Calu3 (cell line): ENCODE data around the gene PRKACG. TPM values are rescaled to one million over a fixed set of nuclear protein-coding genes. Genes with fewer than 3 reads are reported as not detected.
"Not testable (repeated sequence)": the region's sequence is repeated elsewhere in the genome, so short reads cannot be mapped to it uniquely, and the experiment has no call there.

Source experiments
- BruUV-seq: library from RNA; stranded (reverse); fragments of 400-500 nt; replicated peaks from 2 replicates; lab custom pipeline; 2021; lab: Mats Ljungman, UMichigan
- CTCF ChIA-PET: fragments of 300-600 bp; sonication (Branson Sonifier 250); formaldehyde crosslinking; loops from one replicate; lab custom pipeline; 2022; ENCODE audit warnings: antibody characterized with exemption; lab: Charles Lee
- DNase-seq: peaks from one replicate; pipeline ENCODE4 v3.0.0; 2022
- H3K27ac Mint-ChIP-seq: one replicate; pipeline ENCODE4 v1.8.0; 2022; ENCODE audit warnings: mixed read lengths; ENCODE audit not compliant: unreplicated experiment
- H3K27me3 Mint-ChIP-seq: one replicate; pipeline ENCODE4 v1.8.0; 2022; ENCODE audit warnings: mixed read lengths; ENCODE audit not compliant: unreplicated experiment
- H3K36me3 Mint-ChIP-seq: one replicate; pipeline ENCODE4 v1.8.0; 2022; ENCODE audit warnings: mild to moderate bottlenecking, moderate library complexity, mixed read lengths; ENCODE audit not compliant: insufficient read depth, unreplicated experiment
- H3K4me1 Mint-ChIP-seq: one replicate; pipeline ENCODE4 v1.8.0; 2022; ENCODE audit warnings: mild to moderate bottlenecking, low read depth, mixed read lengths; ENCODE audit not compliant: unreplicated experiment
- H3K4me3 Mint-ChIP-seq: one replicate; pipeline ENCODE4 v1.8.0; 2022; ENCODE audit warnings: mild to moderate bottlenecking, low read depth, moderate library complexity, mixed read lengths; ENCODE audit not compliant: unreplicated experiment
- H3K9me3 Mint-ChIP-seq: one replicate; pipeline ENCODE4 v1.8.0; 2022; ENCODE audit warnings: low read depth, mixed read lengths; ENCODE audit not compliant: unreplicated experiment
- CTCF ChIP-seq: fragments of 200-600 bp; IDR thresholded peaks from one replicate; pipeline ENCODE4 v1.8.0; 2022; ENCODE audit warnings: antibody characterized with exemption; ENCODE audit not compliant: unreplicated experiment
- intact Hi-C: fragments of 100-400 bp; cut with micrococcal nuclease; formaldehyde crosslinking; loops from one replicate; pipeline ENCODE4 v1.10.0; 2022; ENCODE audit not compliant: unreplicated experiment
- total RNA-seq: library from RNA; stranded (reverse); gene quantifications from 2 replicates; pipeline ENCODE4 v1.2.3, GENCODE V29; 2022

Gene PRKACG
- total RNA-seq, 1 experiment from 2014 or later = not detected

GRCh38 chr9:69056191-69056815 lies 42.4 kb upstream of the PRKACG start:
- Mint-ChIP-seq H3K27me3 (no peaks in the 10 kb centered on the region), H3K27ac (no peak overlapping the region), H3K4me3 (no peak overlapping the region), H3K9me3 (no peaks in the 10 kb centered on the region), H3K4me1 (no peaks in the 10 kb centered on the region), H3K36me3 (peaks cover 5% of the 10 kb centered on the region)
- BruUV-seq = no TSS peak
- intact Hi-C loops = no loop called here
- no peak for TF ChIP-seq CTCF
- DNase-seq = no peak
- CTCF ChIA-PET = interaction anchor here (1.1 kb wide), 1 partner anchor 103 kb away, joined by 3 read pairs; no protein-coding TSS in a partner anchor

GRCh38 chr9:69054989-69055388 lies 41.1 kb upstream of the PRKACG start:
- no peak for DNase-seq
- CTCF ChIA-PET = interaction anchor here (2.3 kb wide), 1 partner anchor 138 kb away, joined by 15 read pairs; no protein-coding TSS in a partner anchor
- BruUV-seq = no TSS peak
- no peak overlapping the region for H3K4me3 Mint-ChIP-seq
- no peak for TF ChIP-seq CTCF
- intact Hi-C loops = loop anchor here (1.0 to 5.0 kb wide), 3 partner anchors 37 to 138 kb away; no protein-coding TSS in a partner anchor
- H3K27me3 Mint-ChIP-seq = no peaks in the 10 kb centered on the region
- no peak overlapping the region for H3K27ac Mint-ChIP-seq
- H3K4me1 Mint-ChIP-seq = no peaks in the 10 kb centered on the region
- H3K9me3 Mint-ChIP-seq = no peaks in the 10 kb centered on the region
- H3K36me3 Mint-ChIP-seq = peaks cover 5% of the 10 kb centered on the region

GRCh38 chr9:69050936-69051335 lies 37.0 kb upstream of the PRKACG start:
- H3K4me1 Mint-ChIP-seq, H3K27me3 Mint-ChIP-seq, BruUV-seq, H3K4me3 Mint-ChIP-seq, H3K9me3 Mint-ChIP-seq, DNase-seq, H3K27ac Mint-ChIP-seq: not testable (repeated sequence)
- CTCF ChIA-PET = interaction anchor here (1.1 kb wide), 1 partner anchor 135 kb away, joined by 3 read pairs; no protein-coding TSS in a partner anchor
- peaks cover 11% of the 10 kb centered on the region for H3K36me3 Mint-ChIP-seq
- intact Hi-C loops = loop anchor here (5.0 kb wide), 2 partner anchors 41 to 71 kb away; no protein-coding TSS in a partner anchor

- Mint-ChIP-seq H3K27me3 (no peaks in the 10 kb centered on the region), H3K9me3 (no peaks in the 10 kb centered on the region), H3K36me3 (peaks cover 11% of the 10 kb centered on the region), H3K27ac (no peak overlapping the region), H3K4me3 (no peak overlapping the region), H3K4me1 (peaks cover 9% of the 10 kb centered on the region)
- intact Hi-C loops = no loop called here
- CTCF ChIA-PET = no interaction called here
- no peak for TF ChIP-seq CTCF
- no TSS peak for BruUV-seq
- no peak for DNase-seq
Measured at GRCh38 chr9:69049094-69049493, 35.2 kb upstream of the PRKACG start.

GRCh38 chr9:69047371-69047770 lies 33.5 kb upstream of the PRKACG start:
- Mint-ChIP-seq H3K27ac (no peak overlapping the region), H3K4me3 (no peak overlapping the region), H3K4me1 (peaks cover 9% of the 10 kb centered on the region), H3K36me3 (peaks cover 6% of the 10 kb centered on the region), H3K9me3 (no peaks in the 10 kb centered on the region), H3K27me3 (no peaks in the 10 kb centered on the region)
- no peak for TF ChIP-seq CTCF
- CTCF ChIA-PET = no interaction called here
- intact Hi-C loops = no loop called here
- DNase-seq = no peak
- BruUV-seq = no TSS peak
